BLaER1 treated with 17β-estradiol and CSF1 and Interleukin-3, amounts not matched to agents 10 nM and 100 nM (cell line): ENCODE data around the gene CRIM1.

Source experiments
- H3K27ac ChIP-seq, 11 experiments: shearing (Covaris generic); formaldehyde crosslinking; 2 replicates each; pipeline ENCODE4 v1.8.1; 2022
- H3K27me3 ChIP-seq, 11 experiments: shearing (Covaris generic); formaldehyde crosslinking; 2 replicates each; pipeline ENCODE4 v1.8.1; 2022
- H3K36me3 ChIP-seq, 11 experiments: shearing (Covaris generic); formaldehyde crosslinking; 2 replicates each; pipeline ENCODE4 v1.8.1; 2022
- H3K4me1 ChIP-seq, 10 experiments: shearing (Covaris generic); formaldehyde crosslinking; 2 replicates each; pipeline ENCODE4 v1.8.1; 2022
- H3K4me2 ChIP-seq, 11 experiments: shearing (Covaris generic); formaldehyde crosslinking; 2 replicates each; pipeline ENCODE4 v1.8.1; 2022
- H3K4me3 ChIP-seq, 10 experiments: shearing (Covaris generic); formaldehyde crosslinking; 2 replicates each; pipeline ENCODE4 v1.8.1; 2022
- H3K9ac ChIP-seq, 11 experiments: shearing (Covaris generic); formaldehyde crosslinking; 2 replicates each; pipeline ENCODE4 v1.8.1; 2022
- H3K9me3 ChIP-seq, 11 experiments: shearing (Covaris generic); formaldehyde crosslinking; replicated peaks in 1 of 11; 2 replicates each; pipeline ENCODE4 v1.8.1; 2022
- H4K20me1 ChIP-seq, 11 experiments: shearing (Covaris generic); formaldehyde crosslinking; 2 replicates each; pipeline ENCODE4 v1.8.1; 2022
- Cebpa-rat ChIP-seq, 11 experiments: shearing (Covaris generic); IDR thresholded peaks; 2 replicates each; pipeline ENCODE4 v1.8.1; 2022

The CRIM1 gene

DNA sequence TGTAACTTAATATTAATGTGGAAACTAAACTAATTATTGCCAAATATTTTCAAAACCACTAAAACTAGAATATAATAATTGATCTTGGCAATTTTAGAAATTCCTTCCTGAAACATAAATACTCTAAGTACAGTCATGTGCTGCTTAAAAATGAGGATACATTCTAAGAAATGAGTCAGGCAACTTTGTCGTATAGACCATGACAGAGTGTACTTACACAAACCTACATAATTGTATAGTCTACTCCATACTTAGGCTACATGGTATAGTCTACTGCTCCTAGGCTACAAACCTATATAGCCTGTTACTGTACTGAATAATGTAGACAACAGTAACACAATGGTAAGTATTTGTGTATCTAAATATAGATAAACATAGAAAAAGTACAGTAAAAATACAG, 214.8 kb downstream of the CRIM1 start:
- Histone ChIP-seq H3K9ac (no peak overlapping the region), H3K4me2 (no peak overlapping the region), H3K27me3 (no peaks in the 10 kb centered on the region), H3K4me3 (no peak overlapping the region), H3K27ac (no peak overlapping the region), H3K36me3 (peaks cover 68 to 95% (median 85%) of the 10 kb centered on the region in 11 experiments), H3K9me3 (peaks cover 0 to 1% (median 0%) of the 10 kb centered on the region in 11 experiments; a peak in 1 of 22 replicates), H4K20me1 (peaks cover 0 to 36% (median 0%) of the 10 kb centered on the region in 11 experiments; a peak in 2 of 22 replicates), H3K4me1 (peaks cover 0 to 8% (median 3%) of the 10 kb centered on the region in 10 experiments; a peak in 10 of 20 replicates)
- no peak for TF ChIP-seq Cebpa-rat (IDR thresholded peaks at IDR 0.05)

DNA sequence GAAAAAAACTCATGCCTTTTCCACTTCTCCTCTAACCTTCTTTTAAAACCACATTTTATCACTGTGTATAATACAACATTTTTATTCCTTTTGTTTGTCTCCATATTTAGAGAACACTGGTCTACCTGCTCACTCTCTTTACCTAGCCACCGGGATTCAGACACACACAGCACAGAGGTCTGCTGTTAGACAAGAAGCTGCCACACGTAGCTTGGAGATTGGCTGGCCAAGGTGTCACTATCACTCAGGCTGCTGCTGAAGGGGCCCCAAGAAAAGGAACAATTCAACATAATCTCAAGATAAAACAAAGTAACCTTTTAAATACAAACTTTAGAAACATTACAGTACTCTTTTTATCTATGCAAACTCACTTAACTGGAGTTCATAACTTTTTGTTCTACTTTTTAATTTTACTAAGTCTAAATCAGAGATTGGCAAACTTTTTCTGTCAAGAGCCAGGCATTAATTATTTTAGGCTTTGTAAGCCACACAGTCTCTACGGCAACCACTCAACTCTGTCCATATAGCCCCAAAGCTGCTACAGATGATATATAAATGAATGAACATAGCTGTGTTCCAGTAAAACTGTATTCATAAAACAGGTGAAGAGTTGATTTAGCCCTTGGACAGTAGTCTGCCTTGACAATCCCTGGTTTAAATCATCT, 216.6 kb downstream of the CRIM1 start:
- H3K4me3 ChIP-seq = no peak overlapping the region
- no peak overlapping the region for H3K9ac ChIP-seq
- H4K20me1 ChIP-seq = peaks cover 0 to 36% (median 0%) of the 10 kb centered on the region in 11 experiments; a peak in 2 of 22 replicates
- no peaks in the 10 kb centered on the region for H3K4me1 ChIP-seq
- no peak overlapping the region for H3K27ac ChIP-seq
- no peaks in the 10 kb centered on the region for H3K27me3 ChIP-seq
- no peak for TF ChIP-seq Cebpa-rat (IDR thresholded peaks at IDR 0.05)
- no peaks in the 10 kb centered on the region; a peak in 1 of 22 replicates for H3K9me3 ChIP-seq
- peaks cover 67 to 95% (median 85%) of the 10 kb centered on the region in 11 experiments for H3K36me3 ChIP-seq
- no peak overlapping the region for H3K4me2 ChIP-seq

DNA sequence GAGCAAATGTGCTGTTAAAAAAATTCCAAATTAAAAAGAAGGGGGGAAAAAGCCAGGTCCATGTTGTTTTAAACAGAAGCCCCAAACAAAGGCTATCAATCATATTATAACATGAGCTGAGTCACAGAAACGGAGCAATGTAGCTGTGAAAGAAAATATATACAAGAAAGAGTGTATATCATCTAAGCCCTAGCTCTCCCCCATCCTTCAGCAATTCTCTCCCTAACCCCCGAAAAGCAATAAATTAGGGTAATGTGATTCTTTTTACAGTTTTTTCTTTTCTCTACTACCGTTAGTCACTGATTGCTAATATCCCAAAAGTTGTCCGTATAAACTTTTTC, 217.1 kb downstream of the CRIM1 start:
- H4K20me1 ChIP-seq = peaks cover 0 to 36% (median 0%) of the 10 kb centered on the region in 11 experiments; a peak in 2 of 22 replicates
- no peaks in the 10 kb centered on the region for H3K27me3 ChIP-seq
- no peak overlapping the region for H3K9ac ChIP-seq
- H3K4me1 ChIP-seq = no peaks in the 10 kb centered on the region
- peaks cover 68 to 95% (median 87%) of the 10 kb centered on the region in 11 experiments for H3K36me3 ChIP-seq
- TF ChIP-seq Cebpa-rat (IDR thresholded peaks at IDR 0.05) = no peak
- H3K9me3 ChIP-seq = no peaks in the 10 kb centered on the region; a peak in 1 of 22 replicates
- H3K27ac ChIP-seq = no peak overlapping the region
- no peak overlapping the region for H3K4me3 ChIP-seq
- no peak overlapping the region for H3K4me2 ChIP-seq

DNA sequence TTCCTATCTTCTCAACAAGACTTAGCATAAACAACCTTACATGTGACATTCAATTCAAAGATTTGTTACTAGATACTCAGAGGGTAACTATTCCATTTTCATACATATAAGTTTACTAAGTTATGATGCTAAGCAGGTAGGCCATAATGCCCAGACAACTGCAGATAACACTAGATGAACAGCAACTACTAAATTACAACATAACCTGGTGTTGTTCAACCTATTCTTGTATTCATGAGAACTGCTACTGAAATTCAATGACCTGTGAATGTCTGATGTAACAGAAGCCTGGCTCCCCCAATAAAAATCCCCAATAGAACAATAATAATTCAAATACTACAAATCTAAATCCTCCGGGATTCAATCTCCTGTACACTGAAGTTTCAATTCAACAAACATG, 217.6 kb downstream of the CRIM1 start:
- Histone ChIP-seq H3K4me1 (no peaks in the 10 kb centered on the region), H3K27me3 (no peaks in the 10 kb centered on the region), H3K9me3 (no peaks in the 10 kb centered on the region; a peak in 1 of 22 replicates), H3K9ac (no peak overlapping the region), H3K36me3 (peaks cover 73 to 95% (median 88%) of the 10 kb centered on the region in 11 experiments), H4K20me1 (peaks cover 0 to 36% (median 0%) of the 10 kb centered on the region in 11 experiments; a peak in 2 of 22 replicates), H3K27ac (no peak overlapping the region), H3K4me3 (no peak overlapping the region), H3K4me2 (no peak overlapping the region)
- TF ChIP-seq Cebpa-rat (IDR thresholded peaks at IDR 0.05) = no peak

DNA sequence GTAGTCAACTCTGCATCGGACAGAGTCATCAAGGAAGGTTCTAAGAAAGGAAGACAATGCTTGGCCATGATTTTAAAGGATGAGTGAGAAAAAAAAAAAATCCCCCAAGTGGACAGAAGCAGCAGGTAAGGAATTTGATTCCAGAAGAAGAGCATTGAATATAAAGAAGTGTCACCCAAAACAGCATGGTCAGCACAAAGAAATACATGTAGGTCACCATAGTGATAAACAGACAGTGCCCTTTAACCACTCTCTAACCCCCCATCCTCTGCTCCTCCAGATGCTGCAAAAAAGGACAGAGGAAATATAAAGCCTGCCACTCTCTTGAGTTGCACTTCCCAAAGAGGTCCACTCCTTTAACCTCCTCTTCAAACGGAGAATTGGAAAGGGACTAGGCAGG, 219.0 kb downstream of the CRIM1 start:
- peaks cover 84 to 95% (median 92%) of the 10 kb centered on the region in 11 experiments for H3K36me3 ChIP-seq
- no peaks in the 10 kb centered on the region for H3K4me1 ChIP-seq
- H3K27me3 ChIP-seq = no peaks in the 10 kb centered on the region
- H3K9ac ChIP-seq = no peak overlapping the region
- H3K4me3 ChIP-seq = no peak overlapping the region
- H3K4me2 ChIP-seq = no peak overlapping the region
- TF ChIP-seq Cebpa-rat (IDR thresholded peaks at IDR 0.05) = no peak
- H3K9me3 ChIP-seq = peaks cover 0 to 4% (median 0%) of the 10 kb centered on the region in 11 experiments; a peak in 1 of 22 replicates
- H4K20me1 ChIP-seq = peaks cover 0 to 31% (median 0%) of the 10 kb centered on the region in 11 experiments; a peak in 2 of 22 replicates
- H3K27ac ChIP-seq = no peak overlapping the region

DNA sequence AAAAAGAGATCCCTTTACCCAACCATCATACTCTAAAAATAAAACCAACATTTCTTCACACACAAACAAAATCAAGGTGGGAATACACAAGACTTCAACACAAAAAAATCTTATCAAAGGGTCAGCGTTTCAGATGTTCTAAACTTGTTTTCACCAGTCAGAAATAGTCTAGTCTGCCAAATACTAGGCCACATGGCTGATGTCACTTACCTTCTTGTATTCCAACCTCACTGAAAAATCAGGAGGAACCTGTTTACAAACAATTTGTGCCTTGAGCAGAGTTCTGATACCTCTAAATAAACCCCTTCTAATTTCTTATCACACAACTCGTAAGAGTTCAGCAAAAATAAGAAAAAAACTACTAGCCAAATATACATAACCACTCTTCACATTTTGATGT, 222.3 kb downstream of the CRIM1 start:
- Histone ChIP-seq H3K4me1 (no peaks in the 10 kb centered on the region), H3K27me3 (no peaks in the 10 kb centered on the region), H4K20me1 (peaks cover 0 to 15% (median 0%) of the 10 kb centered on the region in 11 experiments; a peak in 1 of 22 replicates), H3K4me2 (no peak overlapping the region), H3K9ac (no peak overlapping the region), H3K27ac (no peak overlapping the region), H3K9me3 (peaks cover 0 to 4% (median 0%) of the 10 kb centered on the region in 11 experiments; a peak in 1 of 22 replicates), H3K36me3 (peaks cover 98 to 100% (median 99%) of the 10 kb centered on the region in 11 experiments), H3K4me3 (no peak overlapping the region)
- no peak for TF ChIP-seq Cebpa-rat (IDR thresholded peaks at IDR 0.05)

DNA sequence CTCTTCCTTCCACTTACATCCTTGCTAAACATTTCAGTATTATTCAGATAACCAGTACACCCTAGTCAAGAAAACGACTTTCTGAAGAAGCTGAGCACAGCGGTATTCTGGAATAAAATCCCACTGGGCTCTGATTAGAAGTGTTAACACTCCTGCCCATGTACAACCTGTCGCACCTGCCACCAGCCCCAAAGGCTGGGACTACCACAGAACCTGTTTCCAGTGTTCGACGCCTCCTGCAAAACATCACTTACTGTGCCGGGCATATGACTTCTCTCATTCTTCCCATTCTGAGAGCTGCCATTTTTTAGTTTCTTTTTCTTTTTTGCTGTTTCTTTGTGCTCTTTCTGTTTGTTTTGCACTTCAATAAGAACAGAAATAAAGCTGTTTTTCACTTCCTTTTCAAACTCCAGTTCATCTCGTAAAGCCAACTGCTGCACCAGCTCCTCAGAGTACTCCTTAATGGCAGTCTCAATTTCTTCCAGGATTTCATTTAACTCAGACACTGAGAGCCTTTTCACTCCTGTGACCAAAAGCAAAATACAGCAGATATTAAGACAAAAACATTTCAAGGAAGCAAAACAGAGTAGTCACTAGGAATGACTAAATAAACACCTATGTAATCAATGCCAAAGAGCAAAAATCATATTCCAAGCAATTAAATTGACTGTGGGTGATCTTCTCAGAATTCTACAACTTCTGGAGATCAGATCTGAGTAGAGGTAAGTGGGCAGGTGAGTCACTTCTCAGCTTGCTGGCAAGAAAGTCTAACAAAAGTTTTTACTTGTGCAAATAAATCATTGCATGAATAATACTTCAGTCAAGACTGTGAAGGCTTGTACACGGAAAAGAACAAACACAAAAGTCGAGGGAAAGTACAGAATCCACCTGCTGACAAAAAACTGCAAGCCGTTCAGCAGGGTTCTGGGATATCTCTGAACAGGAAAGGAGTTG, 223.0 kb downstream of the CRIM1 start:
- no peak overlapping the region for H3K4me2 ChIP-seq
- H3K27ac ChIP-seq = no peak overlapping the region
- no peak overlapping the region for H3K9ac ChIP-seq
- H3K9me3 ChIP-seq = peaks cover 0 to 4% (median 0%) of the 10 kb centered on the region in 11 experiments; a peak in 1 of 22 replicates
- peaks cover 98 to 100% (median 100%) of the 10 kb centered on the region in 11 experiments for H3K36me3 ChIP-seq
- peaks cover 0 to 15% (median 2%) of the 10 kb centered on the region in 11 experiments; a peak in 7 of 22 replicates for H4K20me1 ChIP-seq
- no peak overlapping the region for H3K4me3 ChIP-seq
- no peaks in the 10 kb centered on the region for H3K27me3 ChIP-seq
- no peaks in the 10 kb centered on the region for H3K4me1 ChIP-seq
- no peak for TF ChIP-seq Cebpa-rat (IDR thresholded peaks at IDR 0.05)

DNA sequence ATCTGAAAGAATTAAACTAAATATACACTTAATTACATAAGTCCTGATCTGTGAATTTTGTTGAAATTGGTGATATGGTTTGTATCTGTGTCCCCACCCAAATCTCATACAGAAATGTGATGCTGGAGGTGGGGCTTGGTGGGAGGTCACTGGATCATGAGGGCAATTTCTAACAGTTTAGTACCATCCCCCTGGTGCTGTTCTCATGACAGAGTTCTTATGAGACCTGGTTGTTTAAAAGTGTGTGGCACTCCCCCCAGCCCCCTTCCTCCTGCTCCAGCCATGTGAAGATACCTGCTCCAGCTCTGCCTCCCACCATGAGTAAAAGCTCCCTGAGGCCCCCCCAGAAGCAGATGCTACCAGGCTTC, 223.7 kb downstream of the CRIM1 start:
- peaks cover 98 to 100% (median 100%) of the 10 kb centered on the region in 11 experiments for H3K36me3 ChIP-seq
- H3K27me3 ChIP-seq = no peaks in the 10 kb centered on the region
- H3K27ac ChIP-seq = no peak overlapping the region
- no peak overlapping the region for H3K4me2 ChIP-seq
- H3K4me1 ChIP-seq = no peaks in the 10 kb centered on the region
- H3K4me3 ChIP-seq = no peak overlapping the region
- TF ChIP-seq Cebpa-rat (IDR thresholded peaks at IDR 0.05) = no peak
- peaks cover 0 to 4% (median 0%) of the 10 kb centered on the region in 11 experiments; a peak in 1 of 22 replicates for H3K9me3 ChIP-seq
- H4K20me1 ChIP-seq = peaks cover 0 to 21% (median 7%) of the 10 kb centered on the region in 11 experiments; a peak in 10 of 22 replicates
- no peak overlapping the region for H3K9ac ChIP-seq

DNA sequence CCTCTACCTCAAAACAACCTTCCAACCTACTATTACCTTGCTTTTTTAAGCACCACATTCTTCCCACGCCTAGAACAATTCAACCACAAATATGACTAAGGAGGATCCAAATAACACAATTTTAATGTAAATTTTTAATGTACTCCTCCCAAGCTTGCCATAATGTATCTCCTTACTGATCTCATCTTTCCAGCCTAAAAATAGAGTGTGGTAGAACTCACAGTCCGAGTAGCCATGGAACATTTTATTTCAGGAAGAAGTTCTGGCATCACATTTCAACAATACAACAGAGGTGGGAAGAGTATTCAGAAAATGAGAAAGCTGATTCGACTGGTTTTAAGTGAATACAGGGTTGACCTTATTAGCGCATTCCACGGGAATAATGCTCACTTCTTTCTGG, 227.0 kb downstream of the CRIM1 start:
- TF ChIP-seq Cebpa-rat (IDR thresholded peaks at IDR 0.05) = no peak
- no peak overlapping the region for H3K4me3 ChIP-seq

More for the DNA sequence above, 227.0 kb downstream of the CRIM1 start:
- H3K27me3 ChIP-seq = no peaks in the 10 kb centered on the region
- 0 out of 20 replicates have a peak, but pooled peaks cover 0 to 3% (median 0%) of the 10 kb centered on the region in 10 experiments for H3K4me1 ChIP-seq
- no peak overlapping the region for H3K27ac ChIP-seq
- no peak overlapping the region for H3K9ac ChIP-seq
- H4K20me1 ChIP-seq = peaks cover 0 to 25% (median 7%) of the 10 kb centered on the region in 11 experiments; a peak in 12 of 22 replicates
- peaks cover 98 to 100% (median 100%) of the 10 kb centered on the region in 11 experiments for H3K36me3 ChIP-seq
- 0 out of 22 replicates have a peak, but pooled peaks cover 0 to 4% (median 0%) of the 10 kb centered on the region in 11 experiments for H3K9me3 ChIP-seq
- no peak overlapping the region for H3K4me2 ChIP-seq
